ENCODE results near the gene CACNG4.

- TF ChIP-seq CTCF (IDR thresholded peaks at IDR 0.05), result no peak
- no peak for TF ChIP-seq POLR2A (IDR thresholded peaks at IDR 0.05)
- TF ChIP-seq POLR2AphosphoS5 (IDR thresholded peaks at IDR 0.05; ENCODE audit: insufficient read depth in 1 of 2, low read depth in 1 of 2), result no peak
Observed at GRCh38 chr17:66929591-66929990, 34.9 kb upstream of the CACNG4 start.

Measured in vagina (tissue), 2 donors.